B cell (primary cell): Measurements from ENCODE around the gene PLEKHH3. TPM values are rescaled to one million over a fixed set of nuclear protein-coding genes. Genes with fewer than 3 reads are reported as not detected.
A peak's percentile ranks its signal among the peaks of the same experiment; 100 is the strongest.

Experiments used
- ATAC-seq: fragments of 200-7000 bp; cut with Tn5 transposase; one replicate; pipeline ENCODE4 v1.10.0; 2021; ENCODE audit warnings: low read depth, mild to moderate bottlenecking, moderate number of reproducible peaks, moderate library complexity
- CTCF ChIA-PET: fragments of 350-600 bp; sonication (Branson Sonifier 250); formaldehyde crosslinking; loops from one replicate; lab custom pipeline; 2021; ENCODE audit warnings: antibody characterized with exemption, inconsistent platforms; lab: Charles Lee
- POLR2A ChIA-PET: fragments of 350-600 bp; sonication (Branson Sonifier 250); formaldehyde crosslinking; loops from one replicate; lab custom pipeline; 2021; ENCODE audit warnings: antibody characterized with exemption; lab: Charles Lee
- DNase-seq: peaks from one replicate; pipeline ENCODE4 v3.0.0; 2013
- H2AFZ ChIP-seq: 2 replicates; pipeline ENCODE4 v1.6.1; 2012; ENCODE audit warnings: mild to moderate bottlenecking, low read depth, low read length; ENCODE audit not compliant: insufficient read depth, poor library complexity, severe bottlenecking
- H3K27ac ChIP-seq, 2 donors: 1 replicate in 1 of 2; 2 replicates in 1 of 2; pipeline ENCODE4 v1.5.1; 2012 to 2013; ENCODE audit warnings: low read length in 2 of 2, mild to moderate bottlenecking in 2 of 2, moderate library complexity in 1 of 2
- H3K27me3 ChIP-seq, 4 experiments: fragments of 200-600 bp in 1 of 4; sonication (generic) in 1 of 4; replicated peaks in 1 of 4; 1 replicate in 2 of 4; 2 replicates in 2 of 4; pipeline versions ENCODE4 v1.6.1 to v1.7.0; 2013 to 2016; ENCODE audit warnings: low read length in 3 of 4, mild to moderate bottlenecking in 2 of 4, mixed read lengths in 1 of 4, moderate library complexity in 1 of 4; ENCODE audit not compliant: insufficient read depth in 4 of 4, control insufficient read depth in 3 of 4; ENCODE audit errors: control extremely low read depth in 1 of 4
- H3K36me3 ChIP-seq, 2 experiments: replicated peaks in 1 of 2; 1 replicate in 1 of 2; 2 replicates in 1 of 2; pipeline versions ENCODE4 v1.6.1 to v1.7.1; 2013; ENCODE audit warnings: low read length in 1 of 2; ENCODE audit not compliant: insufficient read depth in 2 of 2, control insufficient read depth in 1 of 2; ENCODE audit errors: control extremely low read depth in 1 of 2, extremely low read depth in 1 of 2
- H3K4me1 ChIP-seq, 2 donors: fragments of 200-600 bp in 1 of 2; sonication (generic) in 1 of 2; 1 replicate in 1 of 2; 2 replicates in 1 of 2; pipeline versions ENCODE4 v1.5.1 to v1.6.1; 2013 to 2017; ENCODE audit warnings: low read length in 2 of 2; ENCODE audit not compliant: control insufficient read depth in 2 of 2, insufficient read depth in 2 of 2
- H3K4me2 ChIP-seq: replicated peaks from 2 replicates; pipeline ENCODE3; 2012; ENCODE audit warnings: mild to moderate bottlenecking, low read depth, low read length; ENCODE audit not compliant: poor library complexity, severe bottlenecking
- H3K4me3 ChIP-seq, 5 experiments: fragments of 200-600 bp in 1 of 5; sonication (generic) in 1 of 5; 1 replicate in 3 of 5; 2 replicates in 2 of 5; pipeline versions ENCODE4 v1.5.1 to v1.7.0; 2011 to 2016; ENCODE audit warnings: low read length in 4 of 5, mild to moderate bottlenecking in 4 of 5, low read depth in 2 of 5, control low read depth in 1 of 5, moderate library complexity in 1 of 5; ENCODE audit not compliant: insufficient read depth in 1 of 5; ENCODE audit errors: control extremely low read depth in 1 of 5, extremely low read depth in 1 of 5
- H3K79me2 ChIP-seq: fragments of 200-600 bp; sonication (generic); one replicate; pipeline ENCODE4 v1.6.0; 2016; ENCODE audit warnings: low read length; ENCODE audit not compliant: control insufficient read depth, insufficient read depth
- H3K9ac ChIP-seq: fragments of 200-600 bp; sonication (generic); 2 replicates; pipeline ENCODE4 v1.6.1; 2017; ENCODE audit warnings: mild to moderate bottlenecking, low read length, moderate library complexity
- H3K9me3 ChIP-seq, 3 donors: one replicate each; pipeline versions ENCODE4 v1.6.1 to v1.7.1; 2013; ENCODE audit warnings: low read length in 2 of 3; ENCODE audit not compliant: control insufficient read depth in 2 of 3, insufficient read depth in 1 of 3; ENCODE audit errors: control extremely low read depth in 1 of 3
- H4K20me1 ChIP-seq: 2 replicates; pipeline ENCODE4 v1.6.0; 2012; ENCODE audit warnings: mild to moderate bottlenecking, low read length; ENCODE audit not compliant: insufficient read depth, control insufficient read depth, poor library complexity, severe bottlenecking
- H3K27ac Mint-ChIP-seq: one replicate; pipeline ENCODE4 v1.8.0; 2021; ENCODE audit warnings: mixed read lengths
- H3K27me3 Mint-ChIP-seq: one replicate; pipeline ENCODE4 v1.8.0; 2021; ENCODE audit warnings: mixed read lengths
- H3K4me1 Mint-ChIP-seq: one replicate; pipeline ENCODE4 v1.8.0; 2021; ENCODE audit warnings: mixed read lengths
- H3K4me3 Mint-ChIP-seq: one replicate; pipeline ENCODE4 v1.8.0; 2021; ENCODE audit warnings: mixed read lengths
- H3K9me3 Mint-ChIP-seq: one replicate; pipeline ENCODE4 v1.8.0; 2022; ENCODE audit warnings: mixed read lengths; ENCODE audit not compliant: insufficient read depth
- CTCF ChIP-seq: fragments of 200-600 bp; IDR thresholded peaks from one replicate; pipeline ENCODE4 v1.8.0; 2022; ENCODE audit warnings: antibody characterized with exemption, mild to moderate bottlenecking
- EZH2 ChIP-seq: IDR thresholded peaks from 2 replicates; pipeline ENCODE4 v1.6.1; 2012; ENCODE audit warnings: borderline replicate concordance, low read depth, mild to moderate bottlenecking, moderate library complexity, low read length; ENCODE audit not compliant: insufficient read depth, poor library complexity, severe bottlenecking
- WGBS: methylation state at CpG from one replicate; pipeline ENCODE4 v1.1.5; 2013; ENCODE audit warnings: missing lambda C conversion rate; ENCODE audit not compliant: insufficient coverage; 5-methylcytosine and 5-hydroxymethylcytosine counted together
- intact Hi-C: fragments of 100-400 bp; cut with micrococcal nuclease; formaldehyde crosslinking; loops from one replicate; pipeline ENCODE4 v1.10.0; 2022
- polyA plus RNA-seq: library from polyadenylated mRNA; depleted of rRNA; stranded (reverse); fragments of >200 nt; gene quantifications from 2 replicates; pipeline ENCODE4 v1.2.3, GENCODE V29; 2012
- total RNA-seq, 2 donors: library from RNA; stranded (reverse); fragments of 120-200 nt in 1 of 2; gene quantifications; 1 replicate in 1 of 2; 2 replicates in 1 of 2; pipeline versions ENCODE4 v1.2.3 to v1.2.4, GENCODE V29; 2013 to 2022

PLEKHH3 gene
- total and polyA plus RNA-seq, 2 donors (not counting 1 experiment from before 2014, with no cell fraction given): 0.44 to 0.67 TPM

GRCh38 chr17:42683407-42684034 lies 6.7 kb upstream of the PLEKHH3 start:
- intact Hi-C loops: no loop called here
- peak; percentile 40 for DNase-seq
- peaks cover 45% of the 10 kb centered on the region for H3K4me1 Mint-ChIP-seq
- Histone ChIP-seq H3K4me3 (peak overlapping the region in 1 of 5 experiments; percentile 15), H3K9ac (no peak overlapping the region), H3K4me1 (peaks cover 42 to 49% of the 10 kb centered on the region in 2 donors), H3K9me3 (peaks cover 0 to 14% (median 0%) of the 10 kb centered on the region in 3 donors), H2AFZ (peak overlapping the region; percentile 28), H3K4me2 (peak overlapping the region; percentile 86), H3K79me2 (no peaks in the 10 kb centered on the region), H3K36me3 (no peaks in the 10 kb centered on the region), H3K27ac (no peak overlapping the region), H4K20me1 (peaks cover 6% of the 10 kb centered on the region), H3K27me3 (peaks cover 0 to 28% (median 11%) of the 10 kb centered on the region in 4 experiments)
- CTCF ChIA-PET: interaction anchor here (1.3 to 1.6 kb wide), 3 partner anchors 13 to 105 kb away, joined by 3 to 4 read pairs (median 3); no protein-coding TSS in a partner anchor
- no peaks in the 10 kb centered on the region for H3K9me3 Mint-ChIP-seq
- 38% methylated on average over 22 of the region's 25 CpGs for WGBS
- POLR2A ChIA-PET: interaction anchor here (0.7 to 0.8 kb wide), 3 partner anchors 15 to 77 kb away, joined by 3 to 6 read pairs (median 6); no protein-coding TSS in a partner anchor
- TF ChIP-seq EZH2 (no peak), CTCF (no peak)
- ATAC-seq: peak; percentile 21
- H3K4me3 Mint-ChIP-seq: peak overlapping the region; percentile 83
- H3K27ac Mint-ChIP-seq: no peak overlapping the region
- H3K27me3 Mint-ChIP-seq: no peaks in the 10 kb centered on the region
